SHP77 (cell line): ENCODE results near the gene SHOX.

Experiments used
- DNase-seq, 2 experiments: peaks; one replicate each; lab custom pipeline; 2025; lab: John Stamatoyannopoulos, UW

Gene SHOX

GRCh38 chrX:666762-667720, 36.5 kb downstream of the SHOX start:
- DNase-seq: no peak

GRCh38 chrX:670645-671044, 40.1 kb downstream of the SHOX start:
- DNase-seq: no peak

GRCh38 chrX:672931-673330, 42.3 kb downstream of the SHOX start:
- DNase-seq: no peak

GRCh38 chrX:675279-675954, 44.8 kb downstream of the SHOX start:
- no peak for DNase-seq

- DNase-seq: no peak
Measured at GRCh38 chrX:675955-676295, 45.3 kb downstream of the SHOX start.

GRCh38 chrX:677376-677775, 46.8 kb downstream of the SHOX start:
- no peak for DNase-seq

- DNase-seq: no peak
Measured at GRCh38 chrX:679291-679979, 48.8 kb downstream of the SHOX start.

GRCh38 chrX:680062-680461, 49.5 kb downstream of the SHOX start:
- no peak for DNase-seq

GRCh38 chrX:681989-682388, 51.4 kb downstream of the SHOX start:
- DNase-seq: no peak

GRCh38 chrX:682892-683291, 52.3 kb downstream of the SHOX start:
- DNase-seq: no peak

GRCh38 chrX:683576-683975, 53.0 kb downstream of the SHOX start:
- DNase-seq: no peak

- DNase-seq: no peak
Measured at GRCh38 chrX:685120-686032, 54.8 kb downstream of the SHOX start.

GRCh38 chrX:689983-690382, 59.4 kb downstream of the SHOX start:
- DNase-seq: no peak

GRCh38 chrX:694800-695199, 64.2 kb downstream of the SHOX start:
- DNase-seq: no peak

GRCh38 chrX:698206-698605, 67.6 kb downstream of the SHOX start:
- DNase-seq: no peak

- no peak for DNase-seq
Measured at GRCh38 chrX:700936-701335, 70.3 kb downstream of the SHOX start.

GRCh38 chrX:701673-702072, 71.1 kb downstream of the SHOX start:
- DNase-seq: no peak

GRCh38 chrX:703466-703865, 72.9 kb downstream of the SHOX start:
- no peak for DNase-seq

GRCh38 chrX:703866-704265, 73.3 kb downstream of the SHOX start:
- DNase-seq: no peak
